CD1c-positive myeloid dendritic cell (primary cell): ENCODE data around the gene DSCAM.
"Not testable (repeated sequence)": the region's sequence is repeated elsewhere in the genome, so short reads cannot be mapped to it uniquely, and the experiment has no call there.

ENCODE experiments used
- DNase-seq: peaks from one replicate; pipeline ENCODE4 v3.0.0-alpha.2; 2016; ENCODE audit errors: extremely low spot score

The DSCAM gene

DNA sequence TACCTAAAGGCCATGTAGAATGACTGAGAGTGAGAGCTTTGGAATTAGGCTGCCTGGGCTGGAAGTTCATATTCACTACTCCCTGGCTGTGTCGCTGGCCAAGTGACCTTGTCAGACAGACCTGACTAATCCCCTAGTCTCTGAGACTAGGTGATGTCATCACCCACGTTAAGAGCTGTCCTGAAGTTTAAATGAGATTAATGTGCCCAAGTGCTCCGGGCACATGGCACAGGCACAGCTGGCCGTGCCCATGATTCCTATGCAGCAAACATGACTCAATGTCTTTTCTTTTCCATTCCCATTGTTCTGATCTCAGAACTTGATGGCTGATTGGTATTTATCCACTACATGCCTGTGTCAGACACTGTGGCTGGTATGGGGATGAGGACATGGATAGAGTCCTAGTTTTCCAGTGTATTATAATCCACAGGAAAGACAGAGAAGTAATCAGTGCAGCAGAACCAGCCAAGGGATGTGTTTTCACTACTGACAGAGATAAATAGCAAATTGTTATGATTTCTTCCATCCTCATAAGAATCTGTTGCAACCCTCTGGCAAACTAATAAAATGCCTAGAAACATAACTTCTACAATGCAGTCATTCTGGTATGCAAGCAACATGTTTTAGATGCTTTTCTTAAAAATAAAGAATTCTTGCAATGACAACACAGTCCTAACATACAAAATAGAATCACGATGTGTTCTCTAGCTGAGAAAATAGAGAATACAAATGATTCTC, 798.8 kb downstream of the DSCAM start:
- DNase-seq: no peak

GRCh38 chr21:40047211-40047610, 799.7 kb downstream of the DSCAM start:
- no peak for DNase-seq

DNA sequence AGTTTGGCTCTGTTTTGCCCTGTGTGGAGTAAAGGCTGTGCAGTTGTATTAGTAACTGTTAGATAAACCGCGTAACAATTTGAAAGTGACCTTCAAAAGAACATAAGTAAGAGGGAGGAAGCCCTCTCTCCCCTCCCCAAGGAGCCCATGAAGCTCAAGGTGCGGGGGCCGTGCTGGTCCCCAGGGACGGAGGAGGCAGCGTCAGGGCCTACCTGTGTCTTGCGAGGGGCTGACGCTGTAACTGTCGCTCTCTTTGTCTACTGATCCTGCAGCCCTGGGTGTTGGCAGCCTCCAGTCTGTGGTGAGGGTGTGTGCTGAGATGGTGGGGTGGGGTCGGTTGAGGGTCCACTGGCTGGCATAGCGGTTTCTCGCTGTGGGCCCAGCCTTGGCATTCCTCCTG, 803.1 kb downstream of the DSCAM start:
- DNase-seq: no peak

GRCh38 chr21:40043423-40043822, 803.5 kb downstream of the DSCAM start:
- no peak for DNase-seq

DNA sequence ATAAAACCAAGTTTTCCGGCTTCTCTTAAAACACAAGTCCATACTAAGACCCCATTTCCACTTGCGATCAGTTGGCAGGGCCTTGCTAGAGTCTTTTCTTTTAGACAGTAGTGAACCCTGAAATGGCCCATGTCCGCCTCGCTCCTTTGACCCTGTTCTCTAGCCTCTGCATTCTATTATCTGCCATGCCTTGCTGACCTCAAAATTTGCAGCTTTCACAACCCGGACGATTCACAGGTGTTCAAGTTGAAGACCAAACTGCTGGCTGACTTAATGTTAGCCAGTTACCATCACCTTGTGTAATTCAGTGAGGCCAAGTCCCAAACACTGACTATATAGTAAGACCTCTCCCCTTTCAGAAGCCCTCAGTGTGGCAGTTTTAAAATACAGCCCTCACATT, 805.5 kb downstream of the DSCAM start:
- DNase-seq: no peak

DNA sequence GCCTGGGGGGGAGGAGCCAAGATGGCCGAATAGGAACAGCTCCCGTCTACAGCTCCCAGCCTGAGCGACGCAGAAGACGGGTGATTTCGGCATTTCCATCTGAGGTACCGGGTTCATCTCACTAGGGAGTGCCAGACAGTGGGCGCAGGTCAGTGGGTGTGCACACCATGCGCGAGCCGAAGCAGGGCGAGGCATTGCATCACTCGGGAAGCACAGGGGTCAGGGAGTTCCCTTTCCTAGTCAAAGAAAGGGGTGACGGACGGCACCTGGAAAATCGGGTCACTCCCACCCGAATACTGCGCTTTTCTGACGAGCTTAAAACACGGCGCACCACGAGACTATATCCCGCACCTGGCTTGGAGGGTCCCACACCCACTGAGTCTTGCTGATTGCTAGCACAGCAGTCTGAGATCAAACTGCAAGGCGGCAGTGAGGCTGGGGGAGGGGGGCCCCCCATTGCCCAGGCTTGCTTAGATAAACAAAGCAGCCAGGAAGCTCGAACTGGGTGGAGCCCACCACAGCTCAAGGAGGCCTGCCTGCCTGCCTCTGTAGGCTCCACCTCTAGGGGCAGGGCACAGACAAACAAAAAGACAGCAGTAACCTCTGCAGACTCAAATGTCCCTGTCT, 813.7 kb downstream of the DSCAM start:
- not testable (repeated sequence) for DNase-seq

GRCh38 chr21:40029888-40030287, 817.1 kb downstream of the DSCAM start:
- DNase-seq: no peak

- DNase-seq: not testable (repeated sequence)
Measured at GRCh38 chr21:40028393-40028792, 818.6 kb downstream of the DSCAM start.

GRCh38 chr21:40021558-40022351, 825.2 kb downstream of the DSCAM start:
- no peak for DNase-seq

DNA sequence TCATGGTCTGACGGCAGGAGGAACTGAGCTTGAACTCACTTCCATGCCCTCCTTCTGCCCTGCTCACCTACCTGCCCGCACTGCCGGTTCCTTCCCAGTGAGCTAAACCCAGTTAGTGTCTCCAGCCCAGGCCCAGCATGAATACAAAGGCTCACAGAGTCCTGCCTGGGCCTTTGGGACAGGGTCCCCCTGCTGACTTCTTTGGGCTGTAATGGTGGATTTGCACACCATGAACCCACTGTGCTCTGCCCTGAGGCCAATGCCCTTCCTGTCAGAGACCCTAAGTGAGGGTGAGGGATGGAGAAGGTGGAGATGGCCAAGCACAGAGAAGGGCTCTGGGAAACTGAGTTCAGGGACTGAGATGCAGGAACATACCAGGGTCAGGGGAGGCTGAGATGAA, 826.3 kb downstream of the DSCAM start:
- no peak for DNase-seq

DNA sequence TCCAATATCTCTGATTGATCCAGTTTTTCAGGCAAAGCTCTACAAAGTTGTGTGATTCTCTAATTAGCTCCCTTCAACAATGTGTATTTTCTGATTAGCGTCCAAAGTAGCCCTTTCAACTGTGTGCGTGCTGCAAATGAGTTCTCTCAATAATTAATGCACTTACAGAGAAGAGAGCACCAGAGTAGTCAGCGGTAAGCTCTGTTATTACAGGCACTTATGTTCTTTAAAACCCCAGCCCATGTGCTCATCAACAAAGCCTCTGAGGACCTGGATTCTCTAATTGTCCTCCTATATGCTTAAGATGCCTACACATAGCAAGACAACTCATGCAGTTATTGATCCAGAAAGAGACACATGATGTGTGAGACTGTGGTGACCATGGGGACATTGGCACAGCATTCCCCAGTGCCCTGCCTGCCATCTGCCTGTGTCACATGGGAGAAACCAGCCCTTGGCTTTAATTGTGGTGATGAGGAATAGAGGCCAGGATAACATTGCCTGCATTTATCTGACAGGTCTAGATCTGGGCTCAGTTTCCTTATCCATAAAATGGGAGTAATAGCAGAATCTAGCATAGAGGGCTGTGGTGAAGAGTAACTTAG, 828.0 kb downstream of the DSCAM start:
- DNase-seq: no peak

DNA sequence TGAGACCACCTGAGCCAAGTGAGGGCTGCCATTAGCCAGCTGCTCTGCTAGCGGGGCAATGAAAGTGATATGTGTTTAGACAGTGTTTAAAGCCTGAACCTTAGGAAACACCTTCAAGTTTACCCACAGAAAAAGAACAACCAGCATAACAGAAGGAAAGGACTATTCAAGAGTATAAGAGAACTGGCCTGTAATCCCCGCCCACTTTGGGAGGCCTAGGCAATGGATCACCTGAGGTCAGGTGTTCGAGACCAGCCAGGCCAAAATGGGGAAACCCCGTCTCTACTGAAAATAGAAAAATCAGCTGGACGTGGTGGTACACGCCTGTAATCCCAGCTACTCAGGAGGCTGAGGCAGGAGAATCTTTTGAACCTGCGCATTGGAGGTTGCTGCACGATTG, 830.3 kb downstream of the DSCAM start:
- no peak for DNase-seq

- no peak for DNase-seq
Measured at GRCh38 chr21:40016234-40016633, 830.7 kb downstream of the DSCAM start.

GRCh38 chr21:40015818-40016217, 831.1 kb downstream of the DSCAM start:
- no peak for DNase-seq

DNA sequence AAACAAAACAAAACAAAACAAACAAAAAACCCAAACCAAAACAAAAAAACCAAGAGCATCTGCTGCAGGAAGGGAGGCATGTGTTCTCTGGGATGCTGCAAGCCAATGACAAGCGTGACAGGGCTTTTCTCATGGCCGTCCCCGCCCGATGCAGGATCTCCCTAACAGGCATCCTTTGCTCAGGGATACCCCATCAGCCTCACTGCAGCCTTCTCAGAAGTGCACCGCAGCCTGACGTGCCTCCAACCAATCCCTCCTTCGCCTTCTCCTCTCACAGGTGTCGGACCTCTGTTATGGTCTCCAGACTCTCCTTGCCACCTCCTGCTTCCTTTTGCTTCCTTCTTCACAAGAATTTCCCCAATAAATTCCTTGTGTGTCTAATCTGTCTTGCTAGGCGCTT, 832.6 kb downstream of the DSCAM start:
- no peak for DNase-seq

GRCh38 chr21:40013001-40013735, 833.8 kb downstream of the DSCAM start:
- no peak for DNase-seq

DNA sequence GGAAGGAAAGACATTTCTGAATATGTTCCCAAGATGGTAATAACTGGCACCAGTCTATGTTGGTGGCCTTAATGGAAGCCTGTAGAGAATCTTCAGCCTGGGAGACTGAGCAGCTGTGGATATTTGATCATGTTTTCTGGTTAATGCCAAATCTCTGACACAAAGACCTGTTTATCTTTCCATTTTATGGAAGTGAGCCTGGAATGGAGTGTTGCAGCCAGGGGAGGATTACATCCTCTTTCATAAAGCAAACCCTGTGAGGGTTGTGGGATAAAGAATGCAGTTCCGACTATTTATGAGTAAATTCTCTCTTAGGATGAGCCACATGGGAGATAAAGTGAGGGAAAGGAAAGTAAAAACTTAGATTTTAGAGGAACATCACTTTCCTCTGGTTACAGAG, 835.6 kb downstream of the DSCAM start:
- no peak for DNase-seq

GRCh38 chr21:40002978-40003377, 844.0 kb downstream of the DSCAM start:
- DNase-seq: no peak

DNA sequence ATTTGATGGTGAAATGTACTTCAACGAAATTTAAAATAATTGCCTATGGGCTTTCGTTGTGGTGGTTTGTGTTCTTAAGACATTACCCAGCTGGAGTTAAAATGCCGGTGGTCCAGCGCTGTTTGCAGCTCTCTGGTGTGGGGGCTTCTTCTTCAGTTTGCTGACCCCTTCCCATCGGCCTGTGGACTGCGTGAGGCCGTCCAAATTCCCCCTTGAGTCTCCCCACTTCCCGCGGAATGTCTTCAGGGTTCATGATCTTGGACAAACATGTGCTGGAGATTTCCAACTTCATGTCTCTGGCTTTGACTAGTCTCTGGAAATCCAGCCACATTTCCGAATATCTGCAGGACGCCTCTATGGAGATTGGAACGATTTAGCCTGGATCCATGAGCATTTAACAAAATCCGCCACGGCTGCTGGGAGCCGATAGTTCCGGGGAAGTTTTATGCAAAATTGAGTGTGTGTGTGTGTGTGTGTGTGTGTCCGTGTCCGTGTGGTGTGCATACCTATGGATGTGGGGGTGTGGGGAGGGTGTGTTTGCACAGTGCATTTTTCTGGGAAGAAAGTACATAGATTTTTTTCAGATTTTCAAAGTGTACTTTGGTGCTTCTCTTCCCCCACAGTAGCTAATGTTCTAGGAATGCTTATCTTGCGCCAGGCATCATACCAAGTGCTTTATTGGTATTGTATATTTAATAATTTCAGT, 862.5 kb downstream of the DSCAM start:
- no peak for DNase-seq

DNA sequence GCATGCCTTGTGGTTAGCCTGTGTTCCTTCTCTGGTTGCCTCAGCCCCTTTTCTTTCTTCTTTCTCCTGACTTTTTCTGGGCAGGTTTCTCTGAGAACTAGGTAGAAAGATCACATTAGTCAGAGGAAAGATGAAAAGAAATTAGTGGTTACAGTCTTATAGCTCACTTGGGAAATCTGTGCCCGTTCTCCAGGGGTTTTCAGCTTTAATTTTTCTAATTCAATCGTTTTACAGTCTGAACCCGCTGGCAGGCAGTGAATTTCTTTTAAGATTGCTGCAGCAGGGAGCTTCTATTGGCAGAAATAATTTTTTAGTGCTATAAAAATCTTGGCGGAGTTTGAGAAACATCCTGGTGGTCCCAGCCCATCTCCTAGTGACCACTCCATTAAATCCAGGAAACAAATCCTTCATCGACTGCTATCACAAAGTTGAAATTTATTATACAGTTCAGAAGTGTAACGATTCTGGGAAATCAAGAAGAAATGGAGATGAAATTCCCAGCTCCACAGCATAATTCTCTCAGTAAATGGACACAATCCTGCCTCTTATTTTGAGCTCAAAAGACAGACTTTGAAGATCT, 866.6 kb downstream of the DSCAM start:
- DNase-seq: no peak

DNA sequence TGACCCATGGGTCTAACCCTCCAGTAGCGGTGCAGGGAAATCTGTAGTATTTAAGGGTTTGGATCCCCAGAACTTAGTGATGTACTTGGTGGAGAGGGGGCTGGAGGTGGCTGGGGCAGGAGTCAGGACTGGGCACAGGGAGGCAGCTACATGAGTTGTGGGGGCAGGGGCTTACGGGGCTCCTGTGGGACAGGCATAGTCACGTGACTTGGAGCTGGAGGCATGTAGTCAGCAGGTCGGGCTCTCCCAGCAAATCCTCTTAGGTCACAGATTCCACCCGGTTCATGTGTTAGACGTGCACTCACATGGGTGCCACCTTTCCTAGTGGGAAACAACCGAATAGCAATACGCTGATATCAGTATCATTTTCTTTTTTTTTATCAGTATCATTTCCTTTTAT, 867.6 kb downstream of the DSCAM start:
- DNase-seq: no peak
